WTC11 (cell line): ENCODE measurements around the gene ZNF567. TPM values are rescaled to one million over a fixed set of nuclear protein-coding genes. Genes with fewer than 3 reads are reported as not detected.

Experiments
- ATAC-seq: fragments of 200-7000 bp; cut with Tn5 transposase; 2 replicates; pipeline ENCODE4 v1.10.0; 2021; ENCODE audit warnings: mild to moderate bottlenecking, moderate library complexity
- CTCF ChIA-PET: fragments of 300-600 bp; sonication (Branson Sonifier 250); formaldehyde crosslinking; loops from one replicate; lab custom pipeline; 2021; ENCODE audit warnings: antibody characterized with exemption; lab: Charles Lee
- POLR2A ChIA-PET: fragments of 350-600 bp; sonication (Branson Sonifier 250); formaldehyde crosslinking; loops from one replicate; lab custom pipeline; 2021; ENCODE audit warnings: antibody characterized with exemption; lab: Charles Lee
- DNase-seq: peaks from one replicate; pipeline ENCODE4 v3.0.0; 2021; ENCODE audit warnings: low spot score
- H3K27ac Mint-ChIP-seq: 2 replicates; pipeline ENCODE4 v1.8.0; 2021; ENCODE audit warnings: mixed read lengths
- H3K27me3 Mint-ChIP-seq: 2 replicates; pipeline ENCODE4 v1.8.0; 2021; ENCODE audit warnings: low read depth, mild to moderate bottlenecking, moderate library complexity, mixed read lengths
- H3K36me3 Mint-ChIP-seq: 2 replicates; pipeline ENCODE4 v1.8.0; 2021; ENCODE audit warnings: mixed read lengths
- H3K4me1 Mint-ChIP-seq: 2 replicates; pipeline ENCODE4 v1.8.0; 2022; ENCODE audit warnings: mixed read lengths
- H3K4me3 Mint-ChIP-seq: 2 replicates; pipeline ENCODE4 v1.8.0; 2021; ENCODE audit warnings: mild to moderate bottlenecking, moderate library complexity, mixed read lengths
- H3K9me3 Mint-ChIP-seq: 2 replicates; pipeline ENCODE4 v1.8.0; 2021; ENCODE audit warnings: mixed read lengths
- ATF2 ChIP-seq: sonication (generic); formaldehyde crosslinking; IDR thresholded peaks from 2 replicates; pipeline ENCODE4 v1.8.1; 2022; ENCODE audit warnings: low read depth, missing genetic modification reagents, borderline replicate concordance
- ATF6 ChIP-seq: sonication (generic); formaldehyde crosslinking; IDR thresholded peaks from 2 replicates; pipeline ENCODE4 v1.8.1; 2023; ENCODE audit warnings: mild to moderate bottlenecking, missing genetic modification reagents
- CREB1 ChIP-seq: sonication (generic); formaldehyde crosslinking; IDR thresholded peaks from 2 replicates; pipeline ENCODE4 v1.8.0; 2023; ENCODE audit warnings: mild to moderate bottlenecking, missing genetic modification reagents
- GRHL2 ChIP-seq: fragments of 250-450 bp; sonication (Bioruptor Pico); IDR thresholded peaks from 2 replicates; pipeline ENCODE4 v1.8.0; 2022; ENCODE audit warnings: mild to moderate bottlenecking, moderate library complexity; ENCODE audit not compliant: insufficient replicate concordance, severe bottlenecking
- GTF2I ChIP-seq: fragments of 250-450 bp; sonication (Bioruptor Pico); conservative IDR thresholded peaks from 2 replicates; pipeline ENCODE4 v1.4.0; 2021; ENCODE audit warnings: mild to moderate bottlenecking
- HMGXB4 ChIP-seq: sonication (generic); formaldehyde crosslinking; IDR thresholded peaks from 2 replicates; pipeline ENCODE4 v1.8.1; 2023; ENCODE audit warnings: mild to moderate bottlenecking, moderate library complexity, missing genetic modification reagents
- IRF1 ChIP-seq: sonication (generic); formaldehyde crosslinking; IDR thresholded peaks from 2 replicates; pipeline ENCODE4 v1.8.0; 2023; ENCODE audit warnings: missing genetic modification reagents
- JAZF1 ChIP-seq: fragments of 250-450 bp; sonication (Bioruptor Pico); IDR thresholded peaks from 2 replicates; pipeline ENCODE4 v1.9.0; 2021; ENCODE audit warnings: moderate library complexity, mild to moderate bottlenecking, inconsistent platforms
- PREB ChIP-seq: sonication (generic); formaldehyde crosslinking; IDR thresholded peaks from 2 replicates; pipeline ENCODE4 v1.8.1; 2022; ENCODE audit warnings: mild to moderate bottlenecking, missing genetic modification reagents, moderate library complexity, borderline replicate concordance
- PRRX2 ChIP-seq: fragments of 250-450 bp; sonication (Bioruptor Pico); IDR thresholded peaks from 2 replicates; pipeline ENCODE4 v1.8.0; 2021; ENCODE audit warnings: mild to moderate bottlenecking
- SMAD3 ChIP-seq: sonication (generic); formaldehyde crosslinking; IDR thresholded peaks from 2 replicates; pipeline ENCODE4 v1.8.0; 2022; ENCODE audit warnings: missing genetic modification reagents, mild to moderate bottlenecking, borderline replicate concordance
- STAT6 ChIP-seq: sonication (generic); formaldehyde crosslinking; conservative IDR thresholded peaks from 2 replicates; pipeline ENCODE4 v1.8.1; 2023; ENCODE audit warnings: mild to moderate bottlenecking, low read depth, missing genetic modification reagents, moderate library complexity
- ZBTB43 ChIP-seq: sonication (generic); formaldehyde crosslinking; IDR thresholded peaks from 2 replicates; pipeline ENCODE4 v1.8.1; 2023; ENCODE audit warnings: mild to moderate bottlenecking, missing genetic modification reagents
- ZNF138 ChIP-seq: sonication (generic); formaldehyde crosslinking; conservative IDR thresholded peaks from 2 replicates; pipeline ENCODE4 v1.8.1; 2022; ENCODE audit warnings: mild to moderate bottlenecking, moderate library complexity, missing genetic modification reagents
- ZNF219 ChIP-seq: sonication (generic); formaldehyde crosslinking; IDR thresholded peaks from 2 replicates; pipeline ENCODE4 v1.8.0; 2023; ENCODE audit warnings: missing genetic modification reagents, mild to moderate bottlenecking, borderline replicate concordance
- ZNF263 ChIP-seq: sonication (generic); formaldehyde crosslinking; IDR thresholded peaks from 2 replicates; pipeline ENCODE4 v1.8.1; 2022; ENCODE audit warnings: low read depth, mild to moderate bottlenecking, moderate library complexity, missing genetic modification reagents
- ZNF281 ChIP-seq: sonication (generic); formaldehyde crosslinking; IDR thresholded peaks from 2 replicates; pipeline ENCODE4 v1.8.0; 2023; ENCODE audit warnings: mild to moderate bottlenecking, missing genetic modification reagents
- ZNF317 ChIP-seq: sonication (generic); formaldehyde crosslinking; IDR thresholded peaks from 2 replicates; pipeline ENCODE4 v1.8.1; 2023; ENCODE audit warnings: low read depth, mild to moderate bottlenecking, moderate library complexity, missing genetic modification reagents, borderline replicate concordance
- ZNF396 ChIP-seq: fragments of 250-450 bp; sonication (Bioruptor Pico); IDR thresholded peaks from 2 replicates; pipeline ENCODE4 v1.8.0; 2021; ENCODE audit warnings: mild to moderate bottlenecking, moderate library complexity, borderline replicate concordance
- ZSCAN18 ChIP-seq: fragments of 250-450 bp; sonication (Bioruptor Pico); IDR thresholded peaks from 2 replicates; pipeline ENCODE4 v2.1.2; 2022; ENCODE audit warnings: mild to moderate bottlenecking, moderate library complexity
- total RNA-seq: library from RNA; stranded (reverse); gene quantifications from 3 replicates; pipeline ENCODE4 v1.2.3, GENCODE V29; 2021

Gene ZNF567
- total RNA-seq, 1 experiment from 2014 or later: 10.2 TPM

GRCh38 chr19:36745870-36746269 lies 58.5 kb downstream of the ZNF567 start (continued):
- TF ChIP-seq GRHL2 (CRISPR knock-in tag): no peak
- no peak for TF ChIP-seq ZNF219
- TF ChIP-seq HMGXB4 (CRISPR knock-in tag): no peak
- no peak for TF ChIP-seq JAZF1 (CRISPR knock-in tag)
- TF ChIP-seq ZNF281 (CRISPR knock-in tag): no peak
- TF ChIP-seq PRRX2: no peak
- no peak for TF ChIP-seq STAT6 (CRISPR knock-in tag)
- TF ChIP-seq ATF2 (CRISPR knock-in tag): no peak
- TF ChIP-seq, all 79 proteins: peak for 0

GRCh38 chr19:36747750-36748149 lies 60.3 kb downstream of the ZNF567 start:
- POLR2A ChIA-PET: no interaction called here
- no peak for DNase-seq
- peaks cover 94% of the 10 kb centered on the region for H3K36me3 Mint-ChIP-seq
- peaks cover 84% of the 10 kb centered on the region for H3K9me3 Mint-ChIP-seq
- no peak for ATAC-seq
- peaks cover 36% of the 10 kb centered on the region for H3K27me3 Mint-ChIP-seq
- no peaks in the 10 kb centered on the region for H3K4me1 Mint-ChIP-seq
- no peak overlapping the region for H3K27ac Mint-ChIP-seq
- CTCF ChIA-PET: no interaction called here
- H3K4me3 Mint-ChIP-seq: no peak overlapping the region
- TF ChIP-seq ZBTB43 (no peak), ZSCAN18 (CRISPR knock-in tag) (no peak), IRF1 (no peak), ZNF396 (CRISPR knock-in tag) (no peak), ZNF317 (CRISPR knock-in tag) (no peak), ATF6 (CRISPR knock-in tag) (no peak), GRHL2 (CRISPR knock-in tag) (no peak), PREB (no peak), SMAD3 (CRISPR knock-in tag) (no peak), GTF2I (no peak), ZNF263 (CRISPR knock-in tag) (no peak), CREB1 (CRISPR knock-in tag) (no peak), ZNF138 (CRISPR knock-in tag) (no peak)
